Loucy (cell line): ENCODE measurements around the gene PBX1.

Experiments
- H2AFZ ChIP-seq: fragments of 200-600 bp; sonication (generic); 2 replicates; pipeline ENCODE4 v1.6.0; 2016; ENCODE audit warnings: antibody characterized with exemption, mild to moderate bottlenecking, low read length, moderate library complexity
- H3F3A ChIP-seq: fragments of 200-600 bp; 2 replicates; pipeline ENCODE4 v1.6.0; 2016; ENCODE audit warnings: antibody characterized with exemption, low read depth, mild to moderate bottlenecking
- H3K27me3 ChIP-seq: fragments of 200-600 bp; sonication (generic); 2 replicates; pipeline ENCODE4 v1.6.1; 2014; ENCODE audit warnings: low read length, mild to moderate bottlenecking; ENCODE audit not compliant: insufficient read depth, poor library complexity, severe bottlenecking
- H3K36me3 ChIP-seq: fragments of 200-600 bp; sonication (generic); 2 replicates; pipeline ENCODE4 v1.6.1; 2016; ENCODE audit warnings: low read length; ENCODE audit not compliant: insufficient read depth
- H3K4me1 ChIP-seq: fragments of 200-600 bp; sonication (generic); 2 replicates; pipeline ENCODE4 v1.5.1; 2014; ENCODE audit warnings: low read length, mild to moderate bottlenecking; ENCODE audit not compliant: insufficient read depth, poor library complexity, severe bottlenecking
- H3K4me2 ChIP-seq: fragments of 200-600 bp; sonication (generic); 2 replicates; pipeline ENCODE4 v1.6.0; 2014; ENCODE audit warnings: antibody characterized with exemption, low read length, low read depth, mild to moderate bottlenecking; ENCODE audit not compliant: poor library complexity, severe bottlenecking
- H3K4me3 ChIP-seq: fragments of 200-600 bp; sonication (generic); 2 replicates; pipeline ENCODE4 v1.5.1; 2014; ENCODE audit warnings: low read length, mild to moderate bottlenecking, mixed read lengths; ENCODE audit not compliant: poor library complexity, severe bottlenecking
- H3K79me2 ChIP-seq: fragments of 200-600 bp; sonication (generic); 2 replicates; pipeline ENCODE4 v1.6.1; 2014; ENCODE audit warnings: low read length; ENCODE audit not compliant: insufficient read depth
- H3K9ac ChIP-seq: fragments of 200-600 bp; sonication (generic); 2 replicates; pipeline ENCODE4 v1.6.0; 2014; ENCODE audit warnings: mild to moderate bottlenecking, low read depth, low read length, moderate library complexity; ENCODE audit not compliant: poor library complexity, severe bottlenecking
- H3K9me2 ChIP-seq: fragments of 200-600 bp; sonication (generic); replicated peaks from 2 replicates; pipeline ENCODE4 v1.6.1; 2016; ENCODE audit warnings: low read depth, low read length, mixed read lengths
- H3K9me3 ChIP-seq: fragments of 200-600 bp; sonication (generic); 2 replicates; pipeline ENCODE4 v1.6.1; 2014; ENCODE audit warnings: mild to moderate bottlenecking, antibody characterized with exemption, low read length, low read depth; ENCODE audit not compliant: insufficient read depth
- H4K20me1 ChIP-seq: fragments of 200-600 bp; sonication (generic); 2 replicates; pipeline ENCODE4 v1.6.0; 2014; ENCODE audit warnings: antibody characterized with exemption, low read length, mild to moderate bottlenecking; ENCODE audit not compliant: insufficient read depth, poor library complexity, severe bottlenecking
- EZH2phosphoT487 ChIP-seq: fragments of 200-600 bp; IDR thresholded peaks from 2 replicates; pipeline ENCODE4 v1.6.1; 2018; ENCODE audit warnings: antibody characterized with exemption, mild to moderate bottlenecking, moderate library complexity, borderline replicate concordance
- TF ChIP-seq, protein P1 (sequence below): fragments of 200-600 bp; sonication (generic); conservative IDR thresholded peaks from 2 replicates; pipeline ENCODE4 v1.5.1; 2014; ENCODE audit warnings: mild to moderate bottlenecking, antibody characterized with exemption, low read length

Gene PBX1

DNA sequence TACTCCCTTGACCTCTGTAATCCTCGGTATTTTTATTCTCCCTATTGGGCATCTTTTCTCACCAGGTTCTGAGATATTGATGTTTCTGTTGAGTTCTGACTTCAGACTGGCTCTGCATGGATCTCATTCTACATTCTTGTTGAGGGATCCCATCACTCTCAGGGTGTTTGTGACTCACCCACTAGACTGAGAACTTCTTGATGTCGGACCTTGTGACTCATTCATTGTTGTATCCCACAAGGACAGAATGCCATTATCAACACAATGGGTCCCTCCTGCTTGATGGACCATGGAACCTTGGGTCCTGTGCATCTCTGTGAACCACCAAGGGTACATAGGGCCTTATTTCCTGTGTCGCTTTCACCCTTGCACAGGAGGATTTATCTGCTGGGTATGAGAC lies 174.1 kb downstream of the PBX1 start:
- Histone ChIP-seq H3K27me3 (no peaks in the 10 kb centered on the region), H3K4me3 (no peak overlapping the region), H3K9ac (no peak overlapping the region), H4K20me1 (no peaks in the 10 kb centered on the region), H3K36me3 (no peaks in the 10 kb centered on the region), H3F3A (no peaks in the 10 kb centered on the region), H2AFZ (no peak overlapping the region), H3K9me2 (no peaks in the 10 kb centered on the region), H3K9me3 (no peaks in the 10 kb centered on the region), H3K4me1 (no peaks in the 10 kb centered on the region), H3K4me2 (no peak overlapping the region), H3K79me2 (no peaks in the 10 kb centered on the region)
- TF ChIP-seq, protein P1, sequence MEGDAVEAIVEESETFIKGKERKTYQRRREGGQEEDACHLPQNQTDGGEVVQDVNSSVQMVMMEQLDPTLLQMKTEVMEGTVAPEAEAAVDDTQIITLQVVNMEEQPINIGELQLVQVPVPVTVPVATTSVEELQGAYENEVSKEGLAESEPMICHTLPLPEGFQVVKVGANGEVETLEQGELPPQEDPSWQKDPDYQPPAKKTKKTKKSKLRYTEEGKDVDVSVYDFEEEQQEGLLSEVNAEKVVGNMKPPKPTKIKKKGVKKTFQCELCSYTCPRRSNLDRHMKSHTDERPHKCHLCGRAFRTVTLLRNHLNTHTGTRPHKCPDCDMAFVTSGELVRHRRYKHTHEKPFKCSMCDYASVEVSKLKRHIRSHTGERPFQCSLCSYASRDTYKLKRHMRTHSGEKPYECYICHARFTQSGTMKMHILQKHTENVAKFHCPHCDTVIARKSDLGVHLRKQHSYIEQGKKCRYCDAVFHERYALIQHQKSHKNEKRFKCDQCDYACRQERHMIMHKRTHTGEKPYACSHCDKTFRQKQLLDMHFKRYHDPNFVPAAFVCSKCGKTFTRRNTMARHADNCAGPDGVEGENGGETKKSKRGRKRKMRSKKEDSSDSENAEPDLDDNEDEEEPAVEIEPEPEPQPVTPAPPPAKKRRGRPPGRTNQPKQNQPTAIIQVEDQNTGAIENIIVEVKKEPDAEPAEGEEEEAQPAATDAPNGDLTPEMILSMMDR, result no peak
- no peak for TF ChIP-seq EZH2phosphoT487

DNA sequence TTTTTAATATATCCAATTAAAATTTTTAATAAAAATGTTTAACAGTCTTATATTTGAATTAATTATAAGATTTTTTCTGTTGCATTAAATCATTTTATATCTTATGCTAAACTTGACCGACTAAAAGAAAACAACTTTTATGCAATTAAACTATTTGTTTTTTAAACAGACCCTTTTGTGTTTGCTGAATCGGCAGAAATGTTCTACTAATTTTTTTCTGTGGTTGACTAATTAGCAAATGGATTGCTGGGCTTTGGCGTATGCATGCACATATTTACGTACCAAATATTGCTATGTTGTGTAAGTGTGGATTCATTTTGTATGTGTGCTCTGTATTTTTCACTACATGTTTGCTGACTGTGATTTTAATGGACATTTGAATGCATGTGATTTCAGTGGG lies 174.8 kb downstream of the PBX1 start:
- Histone ChIP-seq H2AFZ (no peak overlapping the region), H3K4me2 (no peak overlapping the region), H3K9ac (no peak overlapping the region), H3K79me2 (no peaks in the 10 kb centered on the region), H3F3A (no peaks in the 10 kb centered on the region), H3K9me2 (no peaks in the 10 kb centered on the region), H3K4me1 (no peaks in the 10 kb centered on the region), H4K20me1 (no peaks in the 10 kb centered on the region), H3K36me3 (no peaks in the 10 kb centered on the region), H3K27me3 (no peaks in the 10 kb centered on the region), H3K9me3 (no peaks in the 10 kb centered on the region), H3K4me3 (no peak overlapping the region)
- TF ChIP-seq EZH2phosphoT487, result no peak
- TF ChIP-seq, protein P1, result no peak

DNA sequence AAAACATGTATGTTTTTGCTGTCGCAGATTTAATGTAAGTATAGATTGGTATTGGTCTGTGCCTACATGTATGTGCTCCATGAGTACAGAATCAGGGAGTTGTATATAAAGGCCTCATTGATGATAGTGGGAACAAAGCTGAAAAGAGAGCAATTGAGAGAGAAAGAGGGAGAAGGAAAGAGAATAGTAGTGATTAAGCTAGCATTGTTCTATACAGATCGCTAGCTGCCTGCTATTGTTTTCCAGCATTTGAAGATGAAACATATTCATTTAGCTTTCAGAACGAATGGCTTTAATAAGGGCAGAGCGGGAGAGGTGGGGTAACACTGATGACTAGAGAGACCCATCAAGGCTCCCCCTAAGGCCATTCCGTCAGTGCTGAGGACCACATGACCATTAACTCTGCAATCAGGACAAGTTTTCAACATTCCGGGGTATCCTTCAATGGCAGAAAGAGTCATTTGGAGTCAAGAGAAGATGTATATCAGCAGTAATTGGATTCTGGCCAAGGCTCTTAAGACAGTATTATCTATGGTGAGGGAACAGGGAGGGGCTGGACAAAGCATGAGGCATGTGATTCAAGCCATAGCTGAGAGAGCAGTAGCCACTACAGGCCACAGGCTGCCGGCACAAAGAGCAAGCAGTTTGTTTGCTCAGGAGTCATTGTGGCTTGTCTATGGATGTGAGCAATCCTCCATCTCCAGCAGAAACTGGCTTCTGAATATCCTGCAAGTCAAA lies 176.5 kb downstream of the PBX1 start:
- no peaks in the 10 kb centered on the region for H3K79me2 ChIP-seq
- H3K4me2 ChIP-seq, result no peak overlapping the region

More for the DNA sequence above, 176.5 kb downstream of the PBX1 start:
- H3K4me3 ChIP-seq, result no peak overlapping the region
- no peak overlapping the region for H3K9ac ChIP-seq
- H2AFZ ChIP-seq, result no peak overlapping the region
- no peaks in the 10 kb centered on the region for H4K20me1 ChIP-seq
- H3K36me3 ChIP-seq, result no peaks in the 10 kb centered on the region
- no peaks in the 10 kb centered on the region for H3K9me3 ChIP-seq
- no peaks in the 10 kb centered on the region for H3K4me1 ChIP-seq
- no peaks in the 10 kb centered on the region for H3K9me2 ChIP-seq
- TF ChIP-seq EZH2phosphoT487, result no peak
- TF ChIP-seq, protein P1, result no peak
- no peaks in the 10 kb centered on the region for H3F3A ChIP-seq
- H3K27me3 ChIP-seq, result no peaks in the 10 kb centered on the region
